Adrenal gland (tissue), 12 donors: ENCODE results near the gene PHTF1. TPM values are rescaled to one million over a fixed set of nuclear protein-coding genes. Genes with fewer than 3 reads are reported as not detected.
A peak's percentile ranks its signal among the peaks of the same experiment; 100 is the strongest.

Experiments used
- DNase-seq, 7 donors: peaks; one replicate each; pipeline ENCODE4 v3.0.0-alpha.2; 2019 to 2020
- H3K27ac ChIP-seq, 5 donors: fragments of 200-600 bp; sonication (generic) in 4 of 5; 1 replicate in 3 of 5; 2 replicates in 2 of 5; pipeline versions ENCODE4 v1.5.1 to v1.8.0; 2016 to 2020; ENCODE audit warnings: mild to moderate bottlenecking in 1 of 5
- H3K27me3 ChIP-seq: fragments of 200-600 bp; 2 replicates; pipeline ENCODE4 v1.8.0; 2021
- H3K36me3 ChIP-seq, 2 donors: fragments of 200-600 bp; replicated peaks in 1 of 2; 1 replicate in 1 of 2; 2 replicates in 1 of 2; pipeline versions ENCODE4 v1.5.1 to v1.8.0; 2018 to 2022
- H3K4me1 ChIP-seq, 2 donors: fragments of 200-600 bp; replicated peaks in 1 of 2; 1 replicate in 1 of 2; 2 replicates in 1 of 2; pipeline versions ENCODE4 v1.5.1 to v1.8.0; 2018 to 2021
- H3K4me3 ChIP-seq, 4 donors: fragments of 200-600 bp; sonication (generic) in 3 of 4; one replicate each; pipeline ENCODE4 v1.5.1; 2016 to 2018
- H3K9me3 ChIP-seq, 3 donors: fragments of 200-600 bp; sonication (generic) in 1 of 3; replicated peaks in 1 of 3; 1 replicate in 2 of 3; 2 replicates in 1 of 3; pipeline versions ENCODE4 v1.5.1 to v1.8.0; 2016 to 2021
- CTCF ChIP-seq, 6 experiments: fragments of 450-650 bp in 4 of 6; fragments of 200-600 bp in 2 of 6; sonication (generic) in 1 of 6; IDR thresholded peaks; 1 replicate in 5 of 6; 2 replicates in 1 of 6; pipeline versions ENCODE4 v1.5.1 to v1.8.0; 2016 to 2021; ENCODE audit warnings: antibody characterized with exemption in 6 of 6, mild to moderate bottlenecking in 2 of 6, moderate library complexity in 1 of 6
- POLR2A ChIP-seq, 2 donors: fragments of 450-650 bp; IDR thresholded peaks; one replicate each; pipeline ENCODE4 v1.6.1; 2017; ENCODE audit warnings: antibody characterized with exemption in 2 of 2, mild to moderate bottlenecking in 2 of 2, moderate library complexity in 1 of 2
- WGBS, 4 donors: extraction: QIAGEN DNeasy Blood & Tissue Kit in 2 of 4; methylation state at CpG; one replicate each; pipeline versions ENCODE4 v1.1.5 to v1.1.7; 2013 to 2017; 5-methylcytosine and 5-hydroxymethylcytosine counted together
- intact Hi-C, 2 donors: fragments of 100-400 bp; cut with DNase I; formaldehyde crosslinking; loops; one replicate each; pipeline versions ENCODE4 v1.14.1 to v1.15.0; 2022 to 2023
- polyA plus RNA-seq, 3 donors: library from polyadenylated mRNA; stranded (reverse); fragments of 200-250 nt in 2 of 3; fragments of 350-450 nt in 1 of 3; fragmentation: Illumina TruSeq in 1 of 3; extraction: RNeasy Lipid Tissue Mini Kit (QIAGEN cat#74804) in 1 of 3; gene quantifications; one replicate each; pipeline ENCODE4 v1.2.3, GENCODE V29; 2013 to 2014
- total RNA-seq, 9 donors: library from RNA; depleted of rRNA in 4 of 9; stranded (reverse); fragments of >200 nt in 4 of 9; fragments of 120-200 nt in 1 of 9; fragmentation: NEBNext Ultra II Directional in 1 of 9; extraction: Animal tissue kit (Norgen Biotek cat#: 25700) in 1 of 9; gene quantifications; one replicate each; pipeline versions ENCODE4 v1.1.0 to v1.2.4, GENCODE V29; 2013 to 2023
- donor health status: healthy with polysubstance abuse.
- donor health status: Bipolar disorder and iron deficiency.
- donor health status: DM: yes; HTN: yes; CAD: no.
- donor health status: DM: no; HTN: no; CAD: no.
- donor health status: DM: no; HTN: no; CAD: no.
- donor health status: DM: yes; HTN: yes; CAD: no.

PHTF1 gene
- total and polyA plus RNA-seq, 12 donors: 9.7 to 37.9 (median 20.2) TPM

- intact Hi-C loops: no loop called here
- peaks cover 13 to 37% of the 10 kb centered on the region in 2 donors for H3K4me1 ChIP-seq
Observed at GRCh38 chr1:113788802-113789201, 29.5 kb upstream of the PHTF1 start.

GRCh38 chr1:113787663-113788062 is 28.4 kb upstream of the PHTF1 start:
- 89 to 97% (median 96%) methylated on average over 3 of the region's 3 CpGs for WGBS, 4 donors

More at GRCh38 chr1:113788802-113789201, 29.5 kb upstream of the PHTF1 start:
- H3K27ac ChIP-seq: no peak overlapping the region
- no peaks in the 10 kb centered on the region for H3K36me3 ChIP-seq
- WGBS, 4 donors: 94 to 96% (median 95%) methylated on average over 3 of the region's 3 CpGs
- H3K9me3 ChIP-seq: no peaks in the 10 kb centered on the region
- no peak for DNase-seq
- H3K27me3 ChIP-seq: no peaks in the 10 kb centered on the region
- H3K4me3 ChIP-seq: no peak overlapping the region
- TF ChIP-seq CTCF (IDR thresholded peaks at IDR 0.05) (no peak), POLR2A (IDR thresholded peaks at IDR 0.05) (no peak)

GRCh38 chr1:113786069-113786468 is 26.8 kb upstream of the PHTF1 start:
- 42 to 69% (median 50%) methylated on average over 1 of the region's 1 CpG for WGBS, 4 donors

More at GRCh38 chr1:113787663-113788062, 28.4 kb upstream of the PHTF1 start:
- no peaks in the 10 kb centered on the region for H3K36me3 ChIP-seq
- H3K27me3 ChIP-seq: no peaks in the 10 kb centered on the region
- no peak overlapping the region for H3K4me3 ChIP-seq
- no peak for TF ChIP-seq CTCF (IDR thresholded peaks at IDR 0.05)
- H3K4me1 ChIP-seq: peaks cover 12 to 41% of the 10 kb centered on the region in 2 donors
- H3K9me3 ChIP-seq: no peaks in the 10 kb centered on the region
- intact Hi-C loops: no loop called here
- no peak for DNase-seq
- no peak overlapping the region for H3K27ac ChIP-seq

GRCh38 chr1:113784104-113784779 is 25.0 kb upstream of the PHTF1 start:
- peak overlapping the region in 3 of 5 donors; percentile 29 to 48 (median 36) for H3K27ac ChIP-seq
- WGBS, 4 donors: 69 to 94% (median 82%) methylated on average over 5 of the region's 5 CpGs
- intact Hi-C loops: no loop called here

More at GRCh38 chr1:113786069-113786468, 26.8 kb upstream of the PHTF1 start:
- Histone ChIP-seq H3K27me3 (no peaks in the 10 kb centered on the region), H3K9me3 (no peaks in the 10 kb centered on the region), H3K4me3 (no peak overlapping the region), H3K36me3 (no peaks in the 10 kb centered on the region), H3K27ac (no peak overlapping the region), H3K4me1 (peaks cover 12 to 52% of the 10 kb centered on the region in 2 donors)
- TF ChIP-seq CTCF (IDR thresholded peaks at IDR 0.05): no peak
- TF ChIP-seq POLR2A (IDR thresholded peaks at IDR 0.05): no peak
- no peak for DNase-seq
- intact Hi-C loops: no loop called here

More at GRCh38 chr1:113784104-113784779, 25.0 kb upstream of the PHTF1 start:
- TF ChIP-seq POLR2A (IDR thresholded peaks at IDR 0.05) (no peak), CTCF (IDR thresholded peaks at IDR 0.05) (no peak)
- peaks cover 12 to 58% of the 10 kb centered on the region in 2 donors for H3K4me1 ChIP-seq
- no peak for DNase-seq
- no peaks in the 10 kb centered on the region for H3K27me3 ChIP-seq
- H3K36me3 ChIP-seq: no peaks in the 10 kb centered on the region
- H3K9me3 ChIP-seq: no peaks in the 10 kb centered on the region
- no peak overlapping the region for H3K4me3 ChIP-seq
